Gastrocnemius medialis (tissue), 4 donors: ENCODE data around the gene CENPH. TPM values are rescaled to one million over a fixed set of nuclear protein-coding genes. Genes with fewer than 3 reads are reported as not detected.
"Not testable (repeated sequence)": the region's sequence is repeated elsewhere in the genome, so short reads cannot be mapped to it uniquely, and the experiment has no call there.

Source experiments
- ATAC-seq, 2 donors: fragments of 150-250 bp; one replicate each; pipeline ENCODE4 v1.9.1; 2016
- DNase-seq, 2 donors: peaks; one replicate each; pipeline ENCODE4 v3.0.0-alpha.2; 2019
- H3K27ac ChIP-seq, 4 donors: fragments of 200-600 bp; sonication (generic); 1 replicate in 1 of 4; 2 replicates in 3 of 4; pipeline ENCODE4 v1.5.1; 2016 to 2018; ENCODE audit warnings: mild to moderate bottlenecking in 2 of 4, moderate library complexity in 1 of 4
- H3K27me3 ChIP-seq, 3 donors: fragments of 200-600 bp; sonication (generic) in 2 of 3; 1 replicate in 1 of 3; 2 replicates in 2 of 3; pipeline versions ENCODE4 v1.5.1 to v1.6.0; 2016 to 2019; ENCODE audit warnings: mild to moderate bottlenecking in 1 of 3, moderate library complexity in 1 of 3
- H3K36me3 ChIP-seq, 2 donors: fragments of 200-600 bp; sonication (generic) in 1 of 2; one replicate each; pipeline ENCODE4 v1.5.1; 2017 to 2018
- H3K4me1 ChIP-seq, 2 donors: fragments of 200-600 bp; sonication (generic) in 1 of 2; one replicate each; pipeline ENCODE4 v1.5.1; 2016 to 2017; ENCODE audit warnings: mild to moderate bottlenecking in 2 of 2
- H3K4me3 ChIP-seq, 4 donors: fragments of 200-600 bp; sonication (generic) in 3 of 4; 1 replicate in 1 of 4; 2 replicates in 3 of 4; pipeline ENCODE4 v1.5.1; 2016 to 2019; ENCODE audit warnings: mild to moderate bottlenecking in 2 of 4
- H3K9me3 ChIP-seq, 3 donors: fragments of 200-600 bp; sonication (generic) in 2 of 3; 1 replicate in 1 of 3; 2 replicates in 2 of 3; pipeline ENCODE4 v1.5.1; 2016 to 2019
- CTCF ChIP-seq, 5 experiments: fragments of 450-650 bp in 3 of 5; fragments of 200-600 bp in 2 of 5; sonication (generic) in 2 of 5; IDR thresholded peaks in 4 of 5; conservative IDR thresholded peaks in 1 of 5; 1 replicate in 4 of 5; 2 replicates in 1 of 5; pipeline ENCODE4 v1.5.1; 2016 to 2019; ENCODE audit warnings: antibody characterized with exemption in 5 of 5, mild to moderate bottlenecking in 3 of 5, moderate library complexity in 3 of 5
- POLR2A ChIP-seq, 2 donors: fragments of 450-650 bp; IDR thresholded peaks; one replicate each; pipeline ENCODE4 v1.6.1; 2017; ENCODE audit warnings: antibody characterized with exemption in 2 of 2, mild to moderate bottlenecking in 2 of 2, moderate library complexity in 2 of 2
- in situ Hi-C, 4 donors: fragments of 200-750 bp; cut with MboI; loops; one replicate each; pipeline versions ENCODE4 v1.15.0 to v1.8.0; 2017; ENCODE audit warnings: low sequenced_read_pairs in 4 of 4
- intact Hi-C: fragments of 100-400 bp; cut with DNase I; formaldehyde crosslinking; loops from one replicate; pipeline ENCODE4 v1.15.1; 2023; ENCODE audit warnings: low total_unique reads
- total RNA-seq, 4 donors: library from RNA; depleted of rRNA; stranded (reverse); fragments of >200 nt; gene quantifications; one replicate each; pipeline versions ENCODE4 v1.1.0 to v1.2.3, GENCODE V29; 2016

Gene CENPH
- total RNA-seq, result 1 to 10 TPM in 3 of 4 donors, under 1 TPM in 1; 0.87 to 4.9 (median 1.8) TPM

- H3K4me3 ChIP-seq, result peak within 1 kb of the TSS; percentile 69 to 87 (median 78)
- ATAC-seq (peak; percentile 98), DNase-seq (peak; percentile 59 to 77)
- peaks cover 11 to 14% of the 10 kb centered on the region in 2 donors for H3K4me1 ChIP-seq
- peak within 1 kb of the TSS; percentile 65 to 74 (median 68) for H3K27ac ChIP-seq
- H3K9me3 ChIP-seq, result no peaks in the 10 kb centered on the region
- in situ Hi-C loops (no loop called here), intact Hi-C loops (loop anchor here (1.0 to 5.0 kb wide), 3 partner anchors 23 to 43 kb away; partner anchors contain the start of gene CDK7)
- no peaks in the 10 kb centered on the region for H3K27me3 ChIP-seq
- TF ChIP-seq POLR2A (IDR thresholded peaks at IDR 0.05), result no peak
- no peaks in the 10 kb centered on the region for H3K36me3 ChIP-seq
Observed at GRCh38 chr5:69189162-69190086, at the start of gene CENPH. Gene CENPH (plus strand): TSS chr5:69189583. CDS start chr5:69189635, 52 bp downstream.

DNA sequence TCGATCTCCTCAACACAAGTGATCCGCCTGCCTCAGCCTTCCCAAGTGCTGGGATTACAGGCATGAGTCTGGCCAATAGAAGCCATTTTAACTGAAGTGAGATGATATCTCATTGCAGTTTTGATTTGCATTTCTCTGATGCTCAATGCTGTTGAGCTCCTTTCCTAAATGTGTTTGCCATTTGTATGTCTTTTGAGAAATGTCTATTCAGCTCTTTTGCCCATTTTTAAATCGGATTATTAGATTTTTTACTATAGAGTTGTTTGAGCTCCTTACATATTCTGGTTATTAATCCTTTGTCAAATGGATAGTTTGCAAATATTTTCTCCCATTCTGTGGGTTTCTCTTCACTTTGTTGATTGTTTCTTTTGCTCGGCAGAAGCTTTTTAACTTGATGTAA is 49.1 kb upstream of the CENPH start:
- in situ Hi-C loops, H3K27me3 ChIP-seq, H3K27ac ChIP-seq, H3K36me3 ChIP-seq, DNase-seq, intact Hi-C loops, H3K4me3 ChIP-seq, H3K4me1 ChIP-seq, ATAC-seq, H3K9me3 ChIP-seq: not testable (repeated sequence)

DNA sequence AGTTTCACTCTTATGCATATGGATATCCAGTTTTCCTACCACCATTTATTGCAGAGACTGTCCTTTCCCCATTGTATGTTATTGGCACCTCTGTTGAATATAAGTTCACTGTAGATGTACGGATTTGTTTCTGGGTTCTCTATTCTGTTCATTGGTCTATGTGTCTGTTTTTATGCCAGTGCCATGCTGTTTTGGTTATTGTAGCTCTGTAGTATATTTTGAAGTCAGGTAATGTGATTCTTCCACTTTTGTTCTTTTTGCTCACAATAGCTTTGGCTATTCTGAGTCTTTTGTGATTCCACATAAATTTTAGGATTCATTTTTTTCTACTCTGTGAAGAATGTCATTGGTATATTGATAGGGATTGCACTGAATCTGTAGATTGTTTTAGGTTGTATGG is 48.6 kb upstream of the CENPH start:
- ATAC-seq, result no peak
- no peaks in the 10 kb centered on the region for H3K36me3 ChIP-seq
- H3K27ac ChIP-seq, result no peak overlapping the region
- no peaks in the 10 kb centered on the region for H3K27me3 ChIP-seq
- intact Hi-C loops (no loop called here), in situ Hi-C loops (no loop called here)
- TF ChIP-seq POLR2A (IDR thresholded peaks at IDR 0.05), result no peak
- TF ChIP-seq CTCF (IDR thresholded peaks at IDR 0.05 in 4 of 5, conservative IDR thresholded peaks at IDR 0.05 in 1 of 5), result no peak
- H3K4me1 ChIP-seq, result no peaks in the 10 kb centered on the region
- DNase-seq, result no peak
- H3K4me3 ChIP-seq, result no peak overlapping the region
- H3K9me3 ChIP-seq, result no peaks in the 10 kb centered on the region

- DNase-seq, H3K27me3 ChIP-seq, intact Hi-C loops, in situ Hi-C loops, H3K36me3 ChIP-seq, ATAC-seq, H3K4me1 ChIP-seq, H3K4me3 ChIP-seq, H3K9me3 ChIP-seq, H3K27ac ChIP-seq: not testable (repeated sequence)
Observed at GRCh38 chr5:69148576-69148975, 40.8 kb upstream of the CENPH start.

DNA sequence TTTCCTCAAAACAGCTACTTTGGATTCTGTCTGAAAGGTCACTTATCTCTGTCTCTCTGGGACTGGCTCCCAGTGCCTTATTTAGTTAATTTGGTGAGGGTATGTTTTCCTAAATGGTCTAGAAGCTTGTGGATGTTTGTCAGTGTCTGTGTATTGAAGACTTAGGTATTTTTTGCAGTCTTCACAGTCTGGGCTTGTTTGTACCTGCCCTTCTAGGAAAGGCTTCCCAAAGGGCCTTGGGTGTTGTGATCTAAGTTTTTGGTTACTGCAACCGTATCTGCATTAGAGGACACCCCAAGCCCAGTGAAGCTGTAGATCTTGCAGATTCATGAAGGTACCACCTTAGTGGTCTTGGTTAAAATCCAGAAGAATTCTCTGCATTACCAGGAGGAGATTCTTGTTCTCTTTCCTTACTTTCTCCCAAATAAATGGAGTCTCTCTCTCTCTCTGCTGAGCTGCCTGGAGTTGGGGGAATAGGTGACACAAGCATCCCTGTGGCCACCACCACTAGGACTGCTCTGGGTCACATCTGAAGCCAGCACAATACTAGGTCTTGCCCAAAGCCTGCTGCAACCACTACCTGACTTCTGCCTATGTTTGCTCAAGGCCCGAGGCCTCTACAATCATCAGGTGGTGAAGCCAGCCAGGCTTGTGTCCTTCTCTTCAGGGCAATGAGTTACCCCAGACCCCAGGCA is 40.3 kb upstream of the CENPH start:
- H3K27me3 ChIP-seq, result no peaks in the 10 kb centered on the region
- no peaks in the 10 kb centered on the region for H3K4me1 ChIP-seq
- H3K9me3 ChIP-seq, result no peaks in the 10 kb centered on the region
- H3K36me3 ChIP-seq, result no peaks in the 10 kb centered on the region
- no peak overlapping the region for H3K4me3 ChIP-seq
- in situ Hi-C loops, result no loop called here
- TF ChIP-seq POLR2A (IDR thresholded peaks at IDR 0.05) (no peak), CTCF (IDR thresholded peaks at IDR 0.05 in 4 of 5, conservative IDR thresholded peaks at IDR 0.05 in 1 of 5) (no peak)
- DNase-seq (no peak), ATAC-seq (no peak)
- H3K27ac ChIP-seq, result no peak overlapping the region
- intact Hi-C loops, result no loop called here

GRCh38 chr5:69149676-69150010 is 39.7 kb upstream of the CENPH start:
- H3K36me3 ChIP-seq, result no peaks in the 10 kb centered on the region
- H3K27ac ChIP-seq, result no peak overlapping the region
- in situ Hi-C loops, result no loop called here
- TF ChIP-seq CTCF (IDR thresholded peaks at IDR 0.05 in 4 of 5, conservative IDR thresholded peaks at IDR 0.05 in 1 of 5), result no peak
- TF ChIP-seq POLR2A (IDR thresholded peaks at IDR 0.05), result no peak
- intact Hi-C loops, result no loop called here
- no peak overlapping the region for H3K4me3 ChIP-seq
- no peaks in the 10 kb centered on the region for H3K9me3 ChIP-seq
- H3K4me1 ChIP-seq, result no peaks in the 10 kb centered on the region
- no peaks in the 10 kb centered on the region for H3K27me3 ChIP-seq
- ATAC-seq, result no peak
- no peak for DNase-seq
